ENCODE data around the gene SLC35A5.

GRCh38 chr3:112582244-112582874 is 20.5 kb downstream of the SLC35A5 start:
- TF ChIP-seq POLR2A (IDR thresholded peaks at IDR 0.05; ENCODE audit: low read depth, low read length) (no peak), SPI1 (IDR thresholded peaks at IDR 0.05; ENCODE audit: low read depth, low read length) (no peak), TAF1 (IDR thresholded peaks at IDR 0.05; ENCODE audit: low read depth, low read length) (no peak), POLR2AphosphoS5 (IDR thresholded peaks at IDR 0.05; ENCODE audit: low read depth, low read length) (no peak)
